Peyer's patch (tissue), 4 donors: ENCODE results near the gene SMIM24.

ENCODE experiments used
- CTCF ChIP-seq, 6 experiments: fragments of 450-650 bp in 4 of 6; fragments of 200-600 bp in 2 of 6; sonication (generic) in 1 of 6; IDR thresholded peaks; one replicate each; pipeline ENCODE4 v1.5.1; 2017 to 2019; ENCODE audit warnings: antibody characterized with exemption in 6 of 6, mild to moderate bottlenecking in 3 of 6, moderate library complexity in 1 of 6
- POLR2A ChIP-seq, 2 donors: fragments of 450-650 bp; IDR thresholded peaks; one replicate each; pipeline ENCODE4 v1.5.1; 2017; ENCODE audit warnings: antibody characterized with exemption in 2 of 2, mild to moderate bottlenecking in 2 of 2, moderate library complexity in 2 of 2

- TF ChIP-seq POLR2A (IDR thresholded peaks at IDR 0.05) (no peak), CTCF (IDR thresholded peaks at IDR 0.05) (no peak)
These were observed 38.4 kb downstream of the SMIM24 start for GRCh38 chr19:3441986-3442329.
